Kidney epithelial cell (primary cell): ENCODE measurements around the gene SPG7. TPM values are rescaled to one million over a fixed set of nuclear protein-coding genes. Genes with fewer than 3 reads are reported as not detected.

Source experiments
- DNase-seq: peaks from one replicate; pipeline ENCODE4 v3.0.0-alpha.2; 2010; ENCODE audit warnings: low read depth
- H3K27me3 ChIP-seq: 2 replicates; pipeline ENCODE4 v1.6.0; 2011; ENCODE audit warnings: low read length; ENCODE audit not compliant: control insufficient read depth, insufficient read depth
- H3K36me3 ChIP-seq: 2 replicates; pipeline ENCODE4 v1.5.1; 2011; ENCODE audit warnings: low read length; ENCODE audit not compliant: control insufficient read depth, insufficient read depth
- H3K4me3 ChIP-seq: 2 replicates; pipeline ENCODE4 v1.5.1; 2011; ENCODE audit warnings: low read depth, mild to moderate bottlenecking, control low read depth, low read length
- CTCF ChIP-seq: IDR thresholded peaks from 2 replicates; pipeline ENCODE4 v1.5.1; 2011; ENCODE audit warnings: mild to moderate bottlenecking, moderate library complexity, low read length, control low read depth, inconsistent platforms; ENCODE audit not compliant: insufficient read depth, poor library complexity, severe bottlenecking
- total RNA-seq: library from RNA; depleted of rRNA; stranded (reverse); fragments of >200 nt; gene quantifications from 2 replicates; pipeline ENCODE4 v1.2.3, GENCODE V29; 2015

The SPG7 gene
- total RNA-seq, 1 donor from 2014 or later, result 144 TPM

- Histone ChIP-seq H3K27me3 (peaks cover 55% of the 10 kb centered on the region), H3K36me3 (no peaks in the 10 kb centered on the region), H3K4me3 (no peak overlapping the region)
- DNase-seq, result no peak
- TF ChIP-seq CTCF, result no peak
These were observed 64.4 kb downstream of the SPG7 start for GRCh38 chr16:89572485-89573205.

GRCh38 chr16:89573826-89574680, 65.8 kb downstream of the SPG7 start:
- no peak for DNase-seq
- no peak overlapping the region for H3K4me3 ChIP-seq
- peaks cover 47% of the 10 kb centered on the region for H3K27me3 ChIP-seq
- TF ChIP-seq CTCF, result no peak
- H3K36me3 ChIP-seq, result no peaks in the 10 kb centered on the region

GRCh38 chr16:89574681-89575246, 66.6 kb downstream of the SPG7 start:
- H3K4me3 ChIP-seq, result peak overlapping the region; percentile 20
- peaks cover 40% of the 10 kb centered on the region for H3K27me3 ChIP-seq
- H3K36me3 ChIP-seq, result no peaks in the 10 kb centered on the region
- no peak for DNase-seq
- TF ChIP-seq CTCF, result peak; percentile 32

GRCh38 chr16:89575247-89576152, 67.3 kb downstream of the SPG7 start, which contains the start of gene CPNE7:
Gene CPNE7, plus strand, starts transcription at chr16:89575758. Its CDS starts 140 bp downstream, at chr16:89575898.
- no peaks in the 10 kb centered on the region for H3K36me3 ChIP-seq
- DNase-seq, result no peak
- no peak for TF ChIP-seq CTCF
- peaks cover 33% of the 10 kb centered on the region for H3K27me3 ChIP-seq
- peak within 1 kb of the TSS; percentile 39 for H3K4me3 ChIP-seq
